GM18907 (cell line): ENCODE measurements around the gene ELOVL6.
"Not testable (repeated sequence)": the region's sequence is repeated elsewhere in the genome, so short reads cannot be mapped to it uniquely, and the experiment has no call there.

Experiments
- ATAC-seq: cut with Tn5 transposase; IDR thresholded peaks from one replicate; pipeline ENCODE4 v1.9.1; 2021; ENCODE audit warnings: mild to moderate bottlenecking, moderate library complexity; ENCODE audit not compliant: unreplicated experiment

ELOVL6 gene

DNA sequence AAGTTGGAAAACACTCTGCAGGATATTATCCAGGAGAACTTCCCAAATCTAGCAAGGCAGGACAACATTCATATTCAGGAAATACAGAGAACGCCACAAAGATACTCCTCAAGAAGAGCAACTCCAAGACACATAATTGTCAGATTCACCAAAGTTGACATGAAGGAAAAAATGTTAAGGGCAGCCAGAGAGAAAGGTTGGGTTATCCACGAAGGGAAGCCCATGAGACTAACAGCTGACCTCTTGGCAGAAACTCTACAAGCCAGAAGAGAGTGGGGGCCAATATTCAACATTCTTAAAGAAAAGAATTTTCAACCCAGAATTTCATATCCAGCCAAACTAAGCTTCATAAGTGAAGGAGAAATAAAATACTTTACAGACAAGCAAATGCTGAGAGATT lies 120.3 kb downstream of the ELOVL6 start:
- not testable (repeated sequence) for ATAC-seq

DNA sequence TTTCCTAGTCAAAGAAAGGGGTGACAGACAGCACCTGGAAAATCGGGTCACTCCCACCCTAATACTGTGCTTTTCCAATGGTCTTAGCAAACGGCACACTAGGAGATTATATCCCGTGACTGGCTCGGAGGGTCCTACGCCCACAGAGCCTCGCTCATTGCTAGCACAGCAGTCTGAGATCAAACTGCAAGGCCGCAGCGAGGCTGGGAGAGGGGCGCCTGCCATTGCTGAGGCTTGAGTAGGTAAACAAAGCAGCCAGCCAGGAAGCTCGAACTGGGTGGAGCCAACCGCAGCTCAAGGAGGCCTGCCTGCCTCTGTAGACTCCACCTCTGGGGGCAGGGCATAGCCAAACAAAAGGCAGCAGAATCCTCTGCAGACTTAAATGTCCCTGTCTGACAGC lies 121.6 kb downstream of the ELOVL6 start:
- ATAC-seq, result not testable (repeated sequence)

DNA sequence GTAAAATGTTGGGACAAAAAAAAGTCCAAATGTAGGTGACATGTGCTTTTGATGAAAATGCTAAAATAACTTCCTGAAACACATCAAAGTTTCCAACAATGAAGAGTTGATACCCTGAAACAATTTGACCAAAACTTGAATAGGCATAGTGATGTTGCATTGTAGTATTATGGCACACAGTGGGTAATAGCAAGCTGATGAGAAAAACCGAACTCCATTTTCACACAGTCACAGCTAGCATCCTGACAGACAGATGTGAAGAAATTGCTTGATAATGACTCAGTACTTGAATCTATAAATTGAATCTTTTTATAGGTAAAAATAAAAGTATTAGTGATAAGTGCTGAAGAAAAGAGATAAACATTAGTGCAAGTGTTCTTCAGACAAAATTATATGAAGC lies 122.5 kb downstream of the ELOVL6 start:
- ATAC-seq, result no peak

DNA sequence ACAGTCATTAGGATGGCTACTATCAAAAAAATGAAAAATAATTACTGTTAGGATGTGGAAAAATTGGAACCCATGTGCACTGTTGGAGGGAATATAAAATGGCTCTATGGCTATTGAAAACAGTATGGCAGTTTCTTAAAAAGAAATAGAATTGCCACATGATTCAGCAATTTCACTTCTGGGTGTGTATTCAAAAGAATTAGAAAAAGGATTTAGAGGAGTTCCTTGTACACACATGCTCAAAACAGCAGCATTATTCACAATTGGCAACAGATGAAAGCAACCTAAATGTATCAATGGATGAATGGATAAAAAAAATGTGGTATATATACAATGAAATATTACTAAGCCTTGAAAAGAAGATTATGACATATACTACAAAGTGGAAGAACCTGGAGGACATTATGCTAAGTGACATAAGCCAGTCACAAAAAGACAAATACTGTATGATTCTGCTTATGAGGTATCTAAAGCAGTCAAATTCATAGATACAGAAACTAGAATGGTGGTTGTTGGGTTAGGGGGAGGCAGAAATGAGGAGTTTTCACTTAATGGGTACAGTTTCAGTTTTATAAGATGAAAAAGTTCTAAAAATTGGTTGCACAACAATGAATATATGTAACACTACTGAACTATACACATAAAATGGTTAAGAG lies 123.2 kb downstream of the ELOVL6 start:
- ATAC-seq, result peak; percentile 63

DNA sequence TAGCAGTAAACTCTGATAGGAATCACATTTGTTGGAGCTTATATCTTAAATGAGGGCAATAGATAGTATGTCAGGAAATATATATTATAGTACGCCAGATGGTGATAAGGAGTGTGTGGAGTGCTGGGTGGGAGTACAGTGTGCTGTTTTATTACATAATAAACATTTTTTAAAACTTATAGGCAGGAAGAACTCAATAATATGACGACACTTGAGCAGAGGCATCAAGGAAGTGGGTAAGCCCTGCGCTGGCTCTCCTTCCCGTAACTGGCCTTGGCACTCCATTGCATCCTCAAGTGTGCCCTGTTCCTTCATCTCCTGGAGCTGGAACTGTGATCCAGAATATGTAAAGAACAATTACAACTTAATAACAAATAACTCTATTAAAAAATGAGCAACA lies 123.8 kb downstream of the ELOVL6 start:
- ATAC-seq, result no peak

DNA sequence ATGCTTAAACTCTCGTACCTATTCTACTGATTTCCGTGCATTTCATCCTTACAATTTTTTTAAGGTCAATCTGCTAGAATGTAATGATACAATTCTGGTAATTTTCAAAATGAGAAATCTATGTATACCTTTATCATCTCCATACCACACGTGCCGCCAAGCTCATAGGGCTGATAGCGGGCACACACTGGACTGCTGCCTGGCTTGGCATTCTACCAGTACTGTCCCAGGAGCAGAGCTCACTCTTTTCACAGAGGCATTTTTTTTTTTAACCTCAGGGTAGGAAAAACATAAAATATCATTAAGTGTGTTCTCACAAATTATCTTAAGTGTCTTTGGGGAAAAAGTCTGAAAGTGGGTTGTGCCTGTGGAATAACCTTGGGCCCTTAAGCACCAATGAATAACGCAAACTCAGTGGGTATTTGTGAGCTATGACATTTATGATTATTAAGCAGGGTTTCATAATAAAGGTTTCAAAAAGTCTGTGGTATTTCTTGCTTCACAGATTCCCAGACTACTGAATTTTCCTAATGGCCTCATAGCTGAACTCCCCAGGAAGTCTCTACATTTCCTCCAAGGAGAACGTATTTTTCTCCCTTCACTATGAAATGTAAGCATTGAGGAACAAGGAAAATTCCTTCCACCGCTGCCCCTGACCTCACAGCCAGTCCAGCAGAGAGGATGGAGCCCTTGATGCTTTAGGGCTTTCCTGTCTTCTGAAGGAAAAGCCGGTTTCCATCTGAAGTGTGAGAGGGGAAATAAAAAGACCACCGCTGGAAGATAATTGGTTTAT lies 125.2 kb downstream of the ELOVL6 start:
- ATAC-seq, result no peak

DNA sequence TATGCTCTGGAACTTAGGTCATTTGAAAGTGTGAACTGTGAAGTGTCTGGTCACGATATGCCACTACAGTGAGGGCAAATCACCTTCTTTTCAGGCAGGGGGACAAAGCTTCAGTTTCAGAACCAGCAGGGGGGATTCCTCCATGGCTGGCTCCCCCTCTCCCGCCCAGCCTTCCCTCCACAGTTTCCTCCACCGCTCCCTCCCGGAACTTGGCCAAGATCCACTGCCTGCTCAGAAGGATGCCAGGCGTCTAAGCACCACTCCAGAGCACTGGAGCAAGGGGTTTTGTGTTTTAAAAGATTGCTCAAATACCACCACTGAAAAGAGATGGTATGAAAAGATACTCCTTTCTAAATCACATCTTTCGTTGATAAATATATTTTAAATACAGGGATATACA lies 126.9 kb downstream of the ELOVL6 start:
- ATAC-seq, result no peak

DNA sequence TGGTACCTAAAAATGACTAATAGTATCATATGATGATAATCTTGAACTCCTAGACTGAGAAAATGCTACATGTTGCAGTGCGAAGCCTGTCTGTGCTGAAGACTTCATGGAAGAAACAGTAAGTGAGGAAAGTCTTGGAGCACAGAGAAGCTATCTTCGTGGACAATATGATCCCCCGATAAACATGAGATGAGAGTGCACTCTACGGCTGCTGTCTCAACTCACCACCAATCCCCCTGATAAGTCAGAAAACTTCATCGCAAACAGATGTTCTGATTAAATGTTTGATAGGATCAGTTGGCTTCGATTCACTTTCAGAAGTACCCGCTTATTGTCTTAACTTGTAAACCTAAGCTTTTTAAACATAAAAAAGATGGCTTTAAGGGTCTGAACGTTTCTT lies 130.2 kb downstream of the ELOVL6 start:
- ATAC-seq, result no peak

DNA sequence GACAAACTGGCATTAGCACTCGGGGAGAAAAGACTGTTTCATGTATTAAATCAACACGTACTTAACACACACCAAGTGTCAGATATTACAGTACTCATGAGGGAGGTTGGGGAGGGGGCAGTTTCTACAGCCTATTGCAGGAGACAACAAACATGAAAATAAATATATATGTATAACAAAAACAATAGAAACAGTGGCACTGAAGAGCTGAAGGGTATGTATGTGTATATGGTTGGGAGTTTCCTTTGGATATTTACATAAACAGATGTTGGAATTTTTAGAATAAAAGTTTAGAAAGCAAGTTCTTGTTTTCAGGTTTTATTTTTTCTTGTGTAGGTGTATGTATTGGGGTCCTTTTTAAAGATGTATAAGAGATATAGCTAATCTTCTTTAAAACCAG lies 133.5 kb downstream of the ELOVL6 start:
- no peak for ATAC-seq

DNA sequence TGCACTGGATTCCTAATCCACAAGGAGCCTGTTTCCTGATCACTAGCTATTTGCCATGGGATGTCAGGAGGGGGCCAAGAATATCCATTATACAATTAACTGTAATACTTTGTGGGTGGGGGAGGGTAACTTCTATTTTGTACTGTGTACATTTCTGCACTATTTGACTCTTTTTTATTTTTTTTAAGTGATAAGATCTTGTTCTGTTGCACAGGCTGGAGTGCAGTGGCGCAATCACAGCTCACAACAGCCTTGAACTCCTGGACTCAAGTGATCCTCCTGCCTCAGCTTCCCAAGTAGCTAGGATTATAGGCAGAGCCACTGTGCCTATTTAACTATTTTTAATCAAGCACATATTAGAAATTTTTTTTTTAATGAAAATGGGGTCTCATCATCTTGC lies 134.1 kb downstream of the ELOVL6 start:
- no peak for ATAC-seq

DNA sequence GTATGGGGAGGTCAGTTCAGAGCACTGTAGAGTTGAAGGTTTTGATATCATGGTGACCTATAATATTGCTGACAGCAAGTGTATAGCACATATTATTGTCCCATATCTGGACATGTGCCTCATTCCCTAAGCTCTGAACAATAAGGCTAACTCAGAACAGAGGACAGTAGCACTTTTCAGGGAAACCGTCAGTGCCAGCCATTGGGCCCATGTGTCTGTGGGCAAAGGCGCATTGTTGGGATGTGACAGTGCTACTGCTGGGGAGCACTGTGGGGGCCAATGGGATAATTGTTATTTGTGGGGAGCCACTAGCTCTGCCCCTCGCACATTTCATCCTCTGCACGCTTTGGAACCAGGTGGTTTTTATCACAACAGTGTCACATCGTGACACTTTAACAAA lies 136.2 kb downstream of the ELOVL6 start:
- no peak for ATAC-seq

DNA sequence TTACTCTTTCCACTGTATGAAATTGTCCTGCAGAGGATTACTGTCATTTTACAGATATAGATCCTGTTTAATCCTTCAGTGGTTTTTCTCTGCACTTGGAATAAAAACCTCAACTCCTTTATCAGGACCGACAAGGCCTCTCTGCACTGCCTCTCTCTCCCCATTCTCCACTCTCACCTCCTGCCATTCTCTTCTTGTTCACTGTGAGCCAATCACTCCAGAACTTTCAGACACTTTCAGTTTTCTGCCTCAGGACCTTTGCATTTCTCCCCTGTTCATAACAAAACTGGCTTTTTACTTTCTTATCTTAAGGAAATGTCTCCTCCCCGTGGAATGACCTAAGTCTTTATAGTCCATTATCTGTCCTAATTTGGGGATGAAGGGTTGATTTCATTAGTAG lies 137.3 kb downstream of the ELOVL6 start:
- ATAC-seq, result no peak

DNA sequence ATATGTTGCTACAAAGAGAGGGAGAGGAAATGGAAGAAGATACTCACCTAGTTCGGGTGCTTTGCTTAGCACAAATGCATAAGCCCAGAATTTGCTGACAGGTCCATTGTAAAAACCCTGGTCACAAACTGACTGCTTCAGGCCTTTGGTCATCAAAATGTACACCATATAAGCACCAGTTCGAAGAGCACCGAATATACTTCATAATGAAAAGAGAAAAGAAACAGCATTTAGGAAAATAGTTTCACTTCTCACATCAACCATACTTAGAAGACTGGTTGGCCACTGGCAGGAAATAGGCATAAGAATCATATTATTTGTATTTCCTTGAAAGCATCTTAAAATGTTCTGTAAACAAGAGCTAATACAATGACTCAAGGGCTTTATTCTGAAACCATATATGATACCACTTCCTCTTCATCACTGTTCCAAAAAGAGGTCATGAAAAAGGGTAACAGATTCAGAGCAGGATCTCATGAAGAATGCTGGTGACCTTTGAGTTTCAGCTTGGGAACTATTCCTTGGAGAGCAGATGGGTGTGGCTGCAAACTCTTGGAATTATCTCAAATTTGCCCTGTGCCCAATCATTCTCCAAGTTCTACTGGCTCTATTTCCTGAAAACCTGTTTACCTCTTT lies 138.7 kb downstream of the ELOVL6 start:
- ATAC-seq, result peak; percentile 85

DNA sequence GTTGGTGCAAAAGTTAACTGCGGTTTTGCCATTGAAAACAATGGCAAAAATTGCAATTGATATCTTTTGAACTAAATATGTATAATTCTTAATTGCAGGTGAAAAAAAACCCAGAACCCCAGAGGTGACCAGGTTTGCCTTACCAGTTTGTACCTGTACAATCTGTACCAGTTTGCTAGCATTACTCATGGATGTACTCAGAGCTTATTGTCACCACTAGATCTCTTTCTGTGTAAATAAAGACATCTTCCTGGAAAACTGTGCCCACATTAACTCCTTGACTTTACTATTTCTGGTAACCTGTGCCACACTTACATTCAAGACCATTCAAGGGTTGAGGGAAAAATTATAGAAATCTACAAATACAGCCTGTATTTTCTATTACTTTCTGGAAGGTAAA lies 139.7 kb downstream of the ELOVL6 start:
- ATAC-seq, result no peak

DNA sequence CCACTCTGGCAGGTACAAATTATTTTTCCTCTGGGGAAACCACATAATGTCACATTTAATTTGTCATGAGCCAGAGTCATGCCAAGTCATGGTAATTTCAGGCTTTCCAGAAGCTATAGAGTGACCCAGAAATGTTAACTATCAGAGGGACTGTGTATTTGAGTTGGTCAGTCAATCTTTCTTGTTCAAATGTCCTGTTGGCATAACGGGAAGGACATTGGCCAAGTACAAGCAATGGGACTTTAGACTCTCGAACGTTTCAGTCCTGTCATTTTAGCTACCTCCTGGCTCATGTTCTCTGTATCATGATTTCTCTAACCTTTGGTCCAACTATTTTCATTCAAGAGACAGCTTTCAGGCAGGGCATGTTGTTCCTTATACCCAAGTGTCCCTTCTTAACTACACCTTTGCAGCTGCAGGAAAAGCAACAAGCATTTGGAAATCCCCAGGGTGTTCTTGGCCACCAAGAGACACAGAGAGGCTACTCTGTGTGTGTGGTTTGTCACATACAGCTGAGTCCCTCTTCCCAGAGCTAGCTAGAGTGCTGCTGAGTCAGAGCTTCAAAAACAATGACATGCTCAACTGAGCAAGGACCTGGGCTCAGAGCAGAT lies 143.2 kb downstream of the ELOVL6 start:
- ATAC-seq, result peak; percentile 88

DNA sequence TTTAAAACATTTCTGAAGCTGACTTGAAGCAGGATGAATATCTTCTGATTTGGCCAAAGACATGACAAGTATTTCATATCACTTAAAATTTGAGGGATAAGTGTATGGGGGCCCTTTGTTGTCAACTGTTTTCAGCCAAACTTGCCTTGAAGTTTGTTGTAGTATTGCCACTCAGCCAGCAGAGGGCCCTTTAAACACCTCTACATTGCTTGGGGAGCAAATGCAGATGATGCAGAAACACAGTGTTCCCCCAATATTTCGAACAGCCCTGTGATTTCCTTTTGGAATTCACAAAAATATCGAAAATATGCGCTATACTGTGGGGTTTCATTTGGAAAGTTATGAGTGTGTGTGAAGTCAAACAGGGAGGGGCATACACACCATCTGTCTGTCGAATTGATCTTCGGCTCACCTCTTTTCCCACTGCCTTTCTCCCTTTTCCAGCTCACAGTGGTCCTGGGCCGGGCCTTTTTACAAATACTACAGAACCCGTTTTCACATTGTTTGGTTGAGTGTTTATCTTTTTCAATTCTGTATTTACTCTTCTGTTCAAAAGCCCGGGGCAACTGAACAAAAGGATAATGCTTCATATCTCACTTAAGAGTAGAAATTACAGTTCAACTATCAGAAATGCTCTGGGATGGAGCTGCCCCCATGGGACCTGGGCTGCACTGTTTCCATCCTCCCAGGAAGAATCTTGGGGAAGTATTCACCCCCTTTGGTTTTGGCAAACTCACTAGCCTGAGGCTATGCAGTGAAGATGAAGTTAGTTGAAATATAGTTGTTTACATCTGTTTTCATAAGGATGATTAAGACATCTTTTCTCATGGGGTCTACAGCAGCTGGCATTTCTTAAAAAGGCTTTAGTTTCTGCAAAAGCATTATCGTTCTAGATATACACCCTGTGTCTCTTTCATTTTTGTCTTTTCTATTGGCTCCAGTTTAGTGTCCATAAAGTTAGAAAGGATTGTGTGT lies 148.2 kb downstream of the ELOVL6 start:
- ATAC-seq, result peak; percentile 72

DNA sequence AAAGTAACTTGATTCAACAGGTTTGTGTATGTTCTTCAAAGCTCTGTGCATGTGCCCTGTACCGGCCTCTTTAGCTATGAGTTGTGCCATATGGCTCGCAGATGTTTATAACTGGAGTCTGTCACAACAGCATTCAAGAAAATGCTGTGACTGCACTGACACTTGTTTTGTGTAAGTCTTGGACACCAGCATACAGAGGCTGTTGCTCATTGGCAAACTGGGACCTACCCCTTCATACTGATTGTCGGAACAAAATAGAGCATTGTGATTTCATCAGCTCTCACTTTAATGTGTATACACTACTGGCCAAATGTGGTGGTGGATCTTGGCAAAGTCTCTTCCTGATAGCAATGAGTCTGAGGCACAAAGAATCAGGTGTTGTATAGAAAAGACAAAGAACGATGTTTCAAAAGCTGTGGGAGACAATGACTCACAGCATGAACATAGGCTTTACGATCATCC lies 151.8 kb downstream of the ELOVL6 start:
- no peak for ATAC-seq

DNA sequence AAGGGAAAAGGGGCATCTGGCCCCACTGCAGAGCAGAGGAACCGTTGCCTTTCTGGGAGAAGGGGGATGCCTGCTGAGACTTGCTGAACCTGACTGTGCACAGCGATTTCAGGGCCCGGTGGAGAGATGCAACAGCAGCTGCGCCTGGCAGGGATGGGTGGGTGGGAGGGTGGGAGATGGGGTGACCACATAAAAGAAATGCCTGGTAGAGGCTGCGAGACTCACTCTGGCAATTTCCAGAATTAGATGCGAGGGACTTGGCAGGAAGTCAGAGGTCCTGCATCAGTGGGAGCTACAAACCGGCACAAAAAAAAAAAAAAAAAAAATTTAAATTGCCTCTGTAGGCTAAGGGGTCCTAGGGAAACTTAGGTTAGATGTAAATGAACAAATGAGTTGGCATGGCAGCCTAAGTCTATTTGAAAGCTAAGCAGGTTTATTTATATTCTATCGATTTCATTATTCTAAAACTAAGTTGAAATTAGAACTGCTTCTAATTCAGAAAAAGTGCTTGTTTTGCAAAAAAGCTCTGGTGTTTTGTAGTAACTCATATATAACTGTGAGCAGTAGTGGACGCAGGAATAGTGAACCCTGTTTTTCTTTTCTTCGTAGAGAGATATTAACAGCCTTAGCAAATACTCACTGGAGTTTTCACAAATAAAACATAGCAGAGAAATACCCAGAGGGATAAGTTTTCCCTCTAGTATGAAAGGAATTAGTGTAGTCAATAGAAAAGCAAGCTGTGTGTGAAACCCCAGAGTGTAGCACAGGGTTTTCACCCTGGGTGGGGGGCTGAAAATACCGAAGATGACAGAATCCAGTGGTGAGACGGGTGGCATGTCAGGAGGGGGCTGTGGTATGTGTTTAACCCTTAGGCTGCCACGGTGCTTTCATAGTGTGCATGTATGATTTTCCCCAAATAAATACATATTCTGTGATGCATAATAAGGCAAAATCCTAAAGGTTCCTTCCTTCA lies 155.6 kb downstream of the ELOVL6 start:
- no peak for ATAC-seq

DNA sequence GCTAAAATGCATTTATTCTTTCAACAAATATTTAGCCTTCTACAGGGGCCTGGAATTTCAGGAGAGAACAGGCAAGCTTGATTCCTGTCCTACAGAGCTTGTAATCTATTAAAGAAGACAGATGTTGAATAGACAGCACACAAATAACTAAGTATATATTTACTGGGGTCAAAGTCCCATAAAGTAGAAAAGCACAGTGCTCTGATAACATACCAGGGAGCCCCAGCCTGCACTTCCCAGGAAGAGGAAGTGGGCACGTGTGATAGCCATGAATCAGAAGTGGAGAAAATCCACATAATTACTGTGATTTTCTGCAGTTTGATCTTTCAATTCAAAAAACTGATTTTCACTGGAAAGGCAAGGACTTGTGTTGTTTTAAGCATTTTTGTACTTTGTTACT lies 156.7 kb downstream of the ELOVL6 start:
- no peak for ATAC-seq
